H1 (cell line): ENCODE data around the gene ZNF584. TPM values are rescaled to one million over a fixed set of nuclear protein-coding genes. Genes with fewer than 3 reads are reported as not detected.

Source experiments
- BCL11A ChIP-seq, 2 experiments: IDR thresholded peaks; one replicate each; pipeline ENCODE4 v1.6.1; 2011; ENCODE audit warnings: low read depth in 2 of 2, low read length in 2 of 2, mild to moderate bottlenecking in 2 of 2
- BRCA1 ChIP-seq: IDR thresholded peaks from 2 replicates; pipeline ENCODE4 v1.6.1; 2012; ENCODE audit warnings: low read depth, low read length, improper control_type of control experiment
- CEBPB ChIP-seq: IDR thresholded peaks from 2 replicates; pipeline ENCODE4 v1.6.1; 2012; ENCODE audit warnings: low read depth, low read length
- CHD1 ChIP-seq: IDR thresholded peaks from 2 replicates; pipeline ENCODE4 v1.6.1; 2012; ENCODE audit warnings: low read depth, low read length, improper control_type of control experiment
- CREB1 ChIP-seq: IDR thresholded peaks from 2 replicates; pipeline ENCODE4 v1.6.1; 2012; ENCODE audit warnings: inconsistent platforms
- CTBP2 ChIP-seq: IDR thresholded peaks from 2 replicates; pipeline ENCODE4 v1.7.0; 2011; ENCODE audit warnings: borderline replicate concordance, mild to moderate bottlenecking, moderate library complexity, mixed read lengths, low read length; ENCODE audit not compliant: insufficient read depth, insufficient read length
- GTF2F1 ChIP-seq: IDR thresholded peaks from 2 replicates; pipeline ENCODE4 v1.6.1; 2012; ENCODE audit warnings: low read depth, low read length, improper control_type of control experiment, borderline replicate concordance
- HDAC2 ChIP-seq, 2 experiments: fragments of 300-600 bp in 1 of 2; sonication (generic) in 1 of 2; IDR thresholded peaks; 2 replicates each; pipeline ENCODE4 v1.6.1; 2011 to 2012; ENCODE audit warnings: low read depth in 2 of 2, low read length in 2 of 2, mild to moderate bottlenecking in 2 of 2, moderate library complexity in 2 of 2, borderline replicate concordance in 1 of 2, inconsistent platforms in 1 of 2
- HDAC6 ChIP-seq: IDR thresholded peaks from one replicate; pipeline ENCODE4 v1.7.1; 2012; ENCODE audit warnings: low read depth, mild to moderate bottlenecking, inconsistent platforms, low read length, moderate library complexity
- JUND ChIP-seq: IDR thresholded peaks from 2 replicates; pipeline ENCODE4 v1.6.1; 2011; ENCODE audit warnings: mild to moderate bottlenecking, improper control_type of control experiment, low read length
- KDM5A ChIP-seq: fragments of 200-600 bp; IDR thresholded peaks from 2 replicates; pipeline ENCODE4 v1.7.1; 2012; ENCODE audit warnings: mild to moderate bottlenecking, low read length, inconsistent platforms, mixed read lengths
- MAFK ChIP-seq: IDR thresholded peaks from 2 replicates; pipeline ENCODE4 v1.6.1; 2012; ENCODE audit warnings: low read depth, mild to moderate bottlenecking, improper control_type of control experiment, low read length
- NANOG ChIP-seq: IDR thresholded peaks from 2 replicates; pipeline ENCODE4 v1.6.1; 2011; ENCODE audit warnings: low read length, low read depth, mild to moderate bottlenecking, inconsistent platforms; ENCODE audit not compliant: insufficient read depth, poor library complexity, severe bottlenecking
- RNF2 ChIP-seq: fragments of 200-900, 300-1000 bp; sonication (generic); IDR thresholded peaks from 2 replicates; pipeline ENCODE4 v1.7.1; 2016; ENCODE audit warnings: borderline replicate concordance, low read depth, mild to moderate bottlenecking, antibody characterized with exemption, low read length; ENCODE audit not compliant: poor library complexity, severe bottlenecking; ENCODE audit errors: missing control alignments
- SIX5 ChIP-seq: IDR thresholded peaks from 2 replicates; pipeline ENCODE4 v1.6.1; 2011; ENCODE audit warnings: mild to moderate bottlenecking, low read depth, low read length
- SP1 ChIP-seq: IDR thresholded peaks from 2 replicates; pipeline ENCODE4 v1.6.1; 2011; ENCODE audit warnings: low read depth, low read length
- SP2 ChIP-seq: IDR thresholded peaks from 2 replicates; pipeline ENCODE4 v1.6.1; 2012; ENCODE audit warnings: mild to moderate bottlenecking, low read length, inconsistent platforms
- TAF7 ChIP-seq: optimal IDR thresholded peaks from 2 replicates; pipeline ENCODE3; 2011; ENCODE audit warnings: low read depth, mild to moderate bottlenecking, inconsistent platforms, low read length, moderate library complexity, borderline replicate concordance
- TCF12 ChIP-seq: IDR thresholded peaks from 2 replicates; pipeline ENCODE4 v1.6.1; 2011; ENCODE audit warnings: low read depth, mild to moderate bottlenecking, low read length
- TEAD4 ChIP-seq: IDR thresholded peaks from 2 replicates; pipeline ENCODE4 v1.6.1; 2012; ENCODE audit warnings: low read depth, low read length, inconsistent platforms, mixed read lengths
- ZNF274 ChIP-seq: IDR thresholded peaks from 2 replicates; pipeline ENCODE4 v1.7.0; 2012; ENCODE audit warnings: low read length, borderline replicate concordance; ENCODE audit errors: extremely low read depth
- polyA plus RNA-seq, 7 experiments: library from polyadenylated mRNA; depleted of rRNA in 3 of 7; stranded (reverse) in 5 of 7; unstranded in 2 of 7; fragments of >200 nt in 5 of 7; fragments of 200-250 nt in 2 of 7; gene quantifications; 1 replicate in 5 of 7; 2 replicates in 1 of 7; 4 replicates in 1 of 7; pipeline versions ENCODE4 v1.2.1 to v1.2.3, GENCODE V29; 2011 to 2013; ENCODE audit warnings: missing spikeins in 2 of 7, mixed read lengths in 2 of 7
- total RNA-seq: library from RNA; stranded (reverse); fragmentation: NEBNext Ultra II Directional; extraction: Animal tissue kit (Norgen Biotek cat#: 25700); gene quantifications from 2 replicates; pipeline ENCODE4 v1.2.1, GENCODE V29; 2021
- TF ChIP-seq, protein P1 (sequence below): IDR thresholded peaks from 2 replicates; pipeline ENCODE4 v1.6.1; 2012; ENCODE audit warnings: low read length, inconsistent platforms

ZNF584 gene
- total and polyA plus RNA-seq, 2 of the 8 experiments (the other 6 are each of a cell fraction or from before 2014, with no cell fraction given) = 2.5 to 5.2 TPM

DNA sequence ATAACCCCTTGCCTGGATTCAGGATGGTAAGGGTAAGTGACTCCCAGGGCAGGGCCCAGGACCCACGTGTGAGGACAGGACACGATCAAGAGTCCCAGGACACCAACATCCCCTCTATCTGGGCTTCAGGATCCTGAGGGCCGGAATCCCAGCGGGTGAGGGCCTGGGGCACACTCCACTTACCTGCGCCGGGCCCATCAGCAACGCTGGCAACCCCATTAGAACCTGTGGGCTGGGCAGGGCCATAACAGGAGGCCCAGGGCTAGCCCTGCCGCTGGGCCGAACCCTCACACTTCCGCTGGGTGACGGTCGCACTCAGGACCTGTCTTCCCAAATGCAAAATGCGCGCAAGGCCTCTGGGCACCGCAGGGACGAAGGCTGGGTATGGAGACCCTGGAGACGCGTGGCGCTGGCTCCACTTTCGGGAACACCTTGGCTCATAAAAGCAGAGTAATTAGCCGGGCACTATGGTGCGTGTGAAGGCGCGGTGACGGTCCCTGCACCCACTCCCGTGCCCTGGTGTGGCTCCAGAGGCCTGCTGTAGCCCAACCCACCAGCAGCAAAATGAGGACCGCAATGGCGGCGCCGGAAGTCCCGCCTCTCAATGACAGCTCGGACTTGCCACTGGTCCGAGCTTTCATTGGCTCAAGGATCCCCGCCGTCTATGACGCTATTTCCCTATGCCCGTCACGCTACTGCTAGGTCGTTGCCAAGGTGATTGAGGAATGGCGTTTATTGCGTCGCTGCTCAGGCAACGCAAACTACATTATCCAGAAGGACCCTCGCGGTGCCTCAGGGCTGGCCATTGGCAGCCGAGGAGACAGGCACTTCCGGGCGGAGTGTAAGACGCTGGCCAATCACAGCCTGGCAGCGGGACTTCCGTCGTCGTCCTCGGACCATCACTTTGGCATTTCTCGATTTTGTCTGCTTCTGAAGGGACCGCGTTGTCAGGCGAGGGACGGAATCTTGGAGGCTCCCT lies 31.4 kb downstream of the ZNF584 start, which contains the start of gene ZNF132 (continued):
- TF ChIP-seq, protein P1, sequence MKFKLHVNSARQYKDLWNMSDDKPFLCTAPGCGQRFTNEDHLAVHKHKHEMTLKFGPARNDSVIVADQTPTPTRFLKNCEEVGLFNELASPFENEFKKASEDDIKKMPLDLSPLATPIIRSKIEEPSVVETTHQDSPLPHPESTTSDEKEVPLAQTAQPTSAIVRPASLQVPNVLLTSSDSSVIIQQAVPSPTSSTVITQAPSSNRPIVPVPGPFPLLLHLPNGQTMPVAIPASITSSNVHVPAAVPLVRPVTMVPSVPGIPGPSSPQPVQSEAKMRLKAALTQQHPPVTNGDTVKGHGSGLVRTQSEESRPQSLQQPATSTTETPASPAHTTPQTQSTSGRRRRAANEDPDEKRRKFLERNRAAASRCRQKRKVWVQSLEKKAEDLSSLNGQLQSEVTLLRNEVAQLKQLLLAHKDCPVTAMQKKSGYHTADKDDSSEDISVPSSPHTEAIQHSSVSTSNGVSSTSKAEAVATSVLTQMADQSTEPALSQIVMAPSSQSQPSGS = no peak
- no peak for TF ChIP-seq HDAC6
- TF ChIP-seq ZNF274 = no peak
- no peak for TF ChIP-seq MAFK
- no peak for TF ChIP-seq CHD1
- TF ChIP-seq CTBP2 = no peak
- TF ChIP-seq RNF2 = no peak
- TF ChIP-seq BRCA1 = no peak
- TF ChIP-seq CREB1 = peak; percentile 97
- TF ChIP-seq SP2 = peak; percentile 43; the same call in 1 of the 2 replicates
- TF ChIP-seq SIX5 = peak; percentile 72
- no peak for TF ChIP-seq TAF7
- peak; percentile 65; the same call in 1 of the 2 replicates for TF ChIP-seq SP1
- no peak for TF ChIP-seq JUND
- TF ChIP-seq NANOG = no peak
- no peak for TF ChIP-seq GTF2F1
- peak; percentile 39; the same call in 1 of the 2 replicates for TF ChIP-seq CEBPB
- TF ChIP-seq BCL11A (IDR thresholded peaks at IDR 0.05; ENCODE audit: low read depth in 2 of 2, low read length in 2 of 2) = no peak
- TF ChIP-seq HDAC2 (IDR thresholded peaks at IDR 0.05; ENCODE audit: borderline replicate concordance in 1 of 2, low read depth in 2 of 2, low read length in 2 of 2) = no peak
- TF ChIP-seq TEAD4 = peak; percentile 50; the same call in 1 of the 2 replicates
- TF ChIP-seq TCF12 = no peak
- no peak for TF ChIP-seq KDM5A
